OCI-LY7 (cell line): Measurements from ENCODE around the gene ANTXR1. TPM values are rescaled to one million over a fixed set of nuclear protein-coding genes. Genes with fewer than 3 reads are reported as not detected.

ENCODE experiments used
- BruUV-seq: library from RNA; stranded (reverse); fragments of 400-500 nt; replicated peaks from 2 replicates; lab custom pipeline; 2021; lab: Mats Ljungman, UMichigan
- CTCF ChIA-PET: fragments of 300-600 bp; sonication (Branson Sonifier 250); formaldehyde crosslinking; loops from one replicate; lab custom pipeline; 2022; ENCODE audit warnings: antibody characterized with exemption; ENCODE audit not compliant: unreplicated experiment; lab: Charles Lee
- POLR2A ChIA-PET: fragments of 300-600 bp; sonication (Branson Sonifier 250); formaldehyde crosslinking; loops from one replicate; lab custom pipeline; 2022; ENCODE audit warnings: antibody characterized with exemption; lab: Charles Lee
- DNase-seq: peaks from one replicate; pipeline ENCODE4 v3.0.0-alpha.2; 2015; ENCODE audit warnings: low spot score
- H2AFZ ChIP-seq: fragments of 200-600 bp; sonication (generic), shearing (Covaris generic); 2 replicates; pipeline ENCODE4 v1.6.1; 2014; ENCODE audit warnings: mild to moderate bottlenecking, antibody characterized with exemption, low read length, moderate library complexity
- H3K27ac ChIP-seq: fragments of 200-600 bp; sonication (generic); 2 replicates; pipeline ENCODE4 v1.5.1; 2014; ENCODE audit warnings: mixed run types, low read depth, mild to moderate bottlenecking, moderate library complexity, low read length, inconsistent platforms; ENCODE audit not compliant: poor library complexity, severe bottlenecking
- H3K36me3 ChIP-seq: fragments of 200-600 bp; sonication (generic); 2 replicates; pipeline ENCODE4 v1.6.1; 2014; ENCODE audit warnings: mild to moderate bottlenecking, antibody characterized with exemption, low read length, moderate library complexity, mixed read lengths; ENCODE audit not compliant: insufficient read depth
- H3K4me1 ChIP-seq: fragments of 200-600 bp; sonication (generic); 2 replicates; pipeline ENCODE4 v1.5.1; 2014; ENCODE audit warnings: mild to moderate bottlenecking, low read length; ENCODE audit not compliant: insufficient read depth, poor library complexity, severe bottlenecking
- H3K4me2 ChIP-seq: fragments of 200-600 bp; sonication (generic); 2 replicates; pipeline ENCODE4 v1.6.1; 2014; ENCODE audit warnings: mild to moderate bottlenecking, low read length
- H3K4me3 ChIP-seq: fragments of 200-600 bp; sonication (generic); 2 replicates; pipeline ENCODE4 v1.5.1; 2014; ENCODE audit warnings: mild to moderate bottlenecking, low read depth, low read length; ENCODE audit not compliant: poor library complexity, severe bottlenecking
- H3K79me2 ChIP-seq: fragments of 200-600 bp; sonication (generic); 2 replicates; pipeline ENCODE4 v1.6.1; 2016; ENCODE audit warnings: low read depth, mild to moderate bottlenecking, low read length, moderate library complexity, mixed read lengths; ENCODE audit not compliant: insufficient read depth
- H3K9me2 ChIP-seq: fragments of 200-600 bp; sonication (generic); 2 replicates; pipeline ENCODE4 v1.6.1; 2016; ENCODE audit warnings: mild to moderate bottlenecking, low read length, mixed read lengths; ENCODE audit not compliant: insufficient read depth
- H3K9me3 ChIP-seq: fragments of 200-600 bp; sonication (generic); 2 replicates; pipeline ENCODE4 v1.6.1; 2014; ENCODE audit warnings: mild to moderate bottlenecking, mixed run types, low read length, mixed read lengths
- H4K20me1 ChIP-seq: fragments of 200-600 bp; sonication (generic); 2 replicates; pipeline ENCODE4 v1.6.1; 2014; ENCODE audit warnings: mild to moderate bottlenecking, antibody characterized with exemption, low read length, moderate library complexity, mixed read lengths; ENCODE audit not compliant: insufficient read depth
- CTCF ChIP-seq: fragments of 200-600 bp; sonication (generic); conservative IDR thresholded peaks from 2 replicates; pipeline ENCODE4 v1.5.1; 2014; ENCODE audit warnings: mild to moderate bottlenecking, antibody characterized with exemption, low read length, moderate library complexity, mixed read lengths
- EZH2phosphoT487 ChIP-seq: fragments of 200-600 bp; sonication (generic); IDR thresholded peaks from 2 replicates; pipeline ENCODE4 v1.6.1; 2018; ENCODE audit warnings: low read depth, borderline replicate concordance, mild to moderate bottlenecking, mixed run types, antibody characterized with exemption, low read length, moderate library complexity, mixed read lengths
- intact Hi-C: fragments of 100-400 bp; cut with micrococcal nuclease; formaldehyde crosslinking; loops from one replicate; pipeline ENCODE4 v1.10.0; 2022; ENCODE audit not compliant: unreplicated experiment
- total RNA-seq, 2 experiments: library from RNA; depleted of rRNA in 1 of 2; stranded (reverse); fragments of >200 nt in 1 of 2; shearing (Covaris generic) in 1 of 2; gene quantifications; 2 replicates each; pipeline ENCODE4 v1.2.3, GENCODE V29; 2014 to 2022

Gene ANTXR1
- total RNA-seq, 2 experiments from 2014 or later, result not detected

GRCh38 chr2:68980956-68981355 lies 32.0 kb upstream of the ANTXR1 start:
- H3K4me2 ChIP-seq, result no peak overlapping the region
- no TSS peak for BruUV-seq
- no peak for DNase-seq
- H3K9me3 ChIP-seq, result no peaks in the 10 kb centered on the region
- intact Hi-C loops, result no loop called here
- POLR2A ChIA-PET, result interaction anchor here (0.6 kb wide), 1 partner anchor 1372 kb away, joined by 3 read pairs; no protein-coding TSS in a partner anchor
- TF ChIP-seq CTCF (no peak), EZH2phosphoT487 (no peak)
- no peak overlapping the region for H3K27ac ChIP-seq
- H4K20me1 ChIP-seq, result no peaks in the 10 kb centered on the region
- H2AFZ ChIP-seq, result no peak overlapping the region
- H3K4me3 ChIP-seq, result no peak overlapping the region
- no peaks in the 10 kb centered on the region for H3K79me2 ChIP-seq
- no peaks in the 10 kb centered on the region for H3K4me1 ChIP-seq
- no peaks in the 10 kb centered on the region for H3K9me2 ChIP-seq
- no peaks in the 10 kb centered on the region for H3K36me3 ChIP-seq
- CTCF ChIA-PET, result no interaction called here

- no TSS peak for BruUV-seq
- H3K27ac ChIP-seq, result no peak overlapping the region
- ChIA-PET POLR2A (no interaction called here), CTCF (no interaction called here)
- no peak overlapping the region for H2AFZ ChIP-seq
- no peaks in the 10 kb centered on the region for H3K36me3 ChIP-seq
- no peak overlapping the region for H3K4me3 ChIP-seq
- H3K9me2 ChIP-seq, result no peaks in the 10 kb centered on the region
- intact Hi-C loops, result no loop called here
- TF ChIP-seq CTCF, result no peak
- TF ChIP-seq EZH2phosphoT487, result no peak
- no peaks in the 10 kb centered on the region for H3K79me2 ChIP-seq
- H4K20me1 ChIP-seq, result no peaks in the 10 kb centered on the region
- H3K4me1 ChIP-seq, result no peaks in the 10 kb centered on the region
- H3K9me3 ChIP-seq, result no peaks in the 10 kb centered on the region
- no peak for DNase-seq
- H3K4me2 ChIP-seq, result no peak overlapping the region
These were observed 25.9 kb upstream of the ANTXR1 start for GRCh38 chr2:68987021-68987503.

- no peaks in the 10 kb centered on the region for H4K20me1 ChIP-seq
- no peak for TF ChIP-seq EZH2phosphoT487
- TF ChIP-seq CTCF, result no peak
- no peaks in the 10 kb centered on the region for H3K36me3 ChIP-seq
- H3K4me3 ChIP-seq, result no peak overlapping the region
- intact Hi-C loops, result no loop called here
- ChIA-PET POLR2A (no interaction called here), CTCF (interaction anchor here (0.6 kb wide), 1 partner anchor 221 kb away, joined by 3 read pairs; no protein-coding TSS in a partner anchor)
- H3K4me1 ChIP-seq, result no peaks in the 10 kb centered on the region
- no peaks in the 10 kb centered on the region for H3K9me2 ChIP-seq
- DNase-seq, result no peak
- H2AFZ ChIP-seq, result no peak overlapping the region
- H3K9me3 ChIP-seq, result no peaks in the 10 kb centered on the region
- H3K79me2 ChIP-seq, result no peaks in the 10 kb centered on the region
- no TSS peak for BruUV-seq
- no peak overlapping the region for H3K27ac ChIP-seq
- H3K4me2 ChIP-seq, result no peak overlapping the region
These were observed 23.9 kb upstream of the ANTXR1 start for GRCh38 chr2:68989035-68989434.
